Measurements from ENCODE around the gene THSD7A. TPM values are rescaled to one million over a fixed set of nuclear protein-coding genes. Genes with fewer than 3 reads are reported as not detected.

Gene THSD7A
- total RNA-seq, 1 experiment from 2014 or later, result not detected

DNA sequence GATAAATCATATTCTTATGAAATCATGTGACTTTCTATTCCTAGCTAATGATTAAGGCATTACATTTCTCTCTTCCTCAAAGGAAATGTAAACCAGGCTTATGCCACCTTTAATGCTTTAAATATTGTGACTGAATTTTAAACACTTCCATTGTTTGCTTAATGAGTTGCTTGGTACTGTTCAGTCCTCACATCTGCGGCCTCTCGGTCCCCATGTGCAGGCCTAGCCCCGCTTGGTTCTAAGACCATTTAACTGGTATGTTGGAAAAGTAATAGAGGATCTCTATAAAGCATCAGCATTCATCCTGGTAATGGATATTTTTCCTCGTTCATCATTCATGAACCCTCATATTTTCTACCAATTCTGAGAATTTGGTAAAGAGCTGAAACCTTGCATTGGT is 27.4 kb downstream of the THSD7A start:
- H3K4me3 Mint-ChIP-seq (ENCODE audit: unreplicated experiment), result no peak overlapping the region
- no peak overlapping the region for H3K27ac Mint-ChIP-seq (ENCODE audit: low read depth, unreplicated experiment)
- no peak for DNase-seq (ENCODE audit: unreplicated experiment)
- intact Hi-C loops (cut with micrococcal nuclease), result no loop called here
- no TSS peak for BruUV-seq (replicated peaks)
- ChIA-PET POLR2A (no interaction called here), CTCF (interaction anchor here (0.7 kb wide), 1 partner anchor 431 kb away, joined by 3 read pairs; no protein-coding TSS in a partner anchor)
- TF ChIP-seq, protein P1, sequence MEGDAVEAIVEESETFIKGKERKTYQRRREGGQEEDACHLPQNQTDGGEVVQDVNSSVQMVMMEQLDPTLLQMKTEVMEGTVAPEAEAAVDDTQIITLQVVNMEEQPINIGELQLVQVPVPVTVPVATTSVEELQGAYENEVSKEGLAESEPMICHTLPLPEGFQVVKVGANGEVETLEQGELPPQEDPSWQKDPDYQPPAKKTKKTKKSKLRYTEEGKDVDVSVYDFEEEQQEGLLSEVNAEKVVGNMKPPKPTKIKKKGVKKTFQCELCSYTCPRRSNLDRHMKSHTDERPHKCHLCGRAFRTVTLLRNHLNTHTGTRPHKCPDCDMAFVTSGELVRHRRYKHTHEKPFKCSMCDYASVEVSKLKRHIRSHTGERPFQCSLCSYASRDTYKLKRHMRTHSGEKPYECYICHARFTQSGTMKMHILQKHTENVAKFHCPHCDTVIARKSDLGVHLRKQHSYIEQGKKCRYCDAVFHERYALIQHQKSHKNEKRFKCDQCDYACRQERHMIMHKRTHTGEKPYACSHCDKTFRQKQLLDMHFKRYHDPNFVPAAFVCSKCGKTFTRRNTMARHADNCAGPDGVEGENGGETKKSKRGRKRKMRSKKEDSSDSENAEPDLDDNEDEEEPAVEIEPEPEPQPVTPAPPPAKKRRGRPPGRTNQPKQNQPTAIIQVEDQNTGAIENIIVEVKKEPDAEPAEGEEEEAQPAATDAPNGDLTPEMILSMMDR (IDR thresholded peaks at IDR 0.05; ENCODE audit: unreplicated experiment), result no peak
- H3K36me3 Mint-ChIP-seq (ENCODE audit: insufficient read depth, unreplicated experiment), result no peaks in the 10 kb centered on the region
- no peaks in the 10 kb centered on the region for H3K4me1 Mint-ChIP-seq (ENCODE audit: insufficient read depth, unreplicated experiment)
- H3K9me3 Mint-ChIP-seq (ENCODE audit: unreplicated experiment), result no peaks in the 10 kb centered on the region
- H3K27me3 Mint-ChIP-seq (ENCODE audit: insufficient read depth, unreplicated experiment), result peaks cover 4% of the 10 kb centered on the region

DNA sequence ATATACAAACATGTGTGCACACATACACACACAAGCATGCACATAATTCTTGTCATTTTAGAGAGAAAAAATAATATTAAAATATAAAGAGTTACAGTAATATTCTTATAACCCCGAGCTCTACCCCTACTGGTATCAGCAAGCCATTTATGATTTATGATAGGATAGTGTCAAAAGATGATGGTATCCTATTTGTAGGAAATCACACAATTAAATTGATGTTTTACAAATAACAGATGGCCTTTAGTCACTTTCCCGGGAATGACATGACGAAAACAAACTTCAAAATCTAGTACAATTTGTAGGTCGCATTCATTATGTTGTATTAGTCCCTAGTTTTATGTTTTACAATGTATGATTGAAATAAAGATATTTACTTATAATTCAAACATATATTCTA is 36.8 kb downstream of the THSD7A start:
- TF ChIP-seq, protein P1 (IDR thresholded peaks at IDR 0.05; ENCODE audit: unreplicated experiment), result no peak
- peaks cover 16% of the 10 kb centered on the region for H3K27me3 Mint-ChIP-seq (ENCODE audit: insufficient read depth, unreplicated experiment)
- no TSS peak for BruUV-seq (replicated peaks)
- H3K9me3 Mint-ChIP-seq (ENCODE audit: unreplicated experiment), result no peaks in the 10 kb centered on the region
- H3K4me3 Mint-ChIP-seq (ENCODE audit: unreplicated experiment), result no peak overlapping the region
- intact Hi-C loops (cut with micrococcal nuclease), result no loop called here
- ChIA-PET CTCF (no interaction called here), POLR2A (no interaction called here)
- no peak overlapping the region for H3K27ac Mint-ChIP-seq (ENCODE audit: low read depth, unreplicated experiment)
- DNase-seq (ENCODE audit: unreplicated experiment), result no peak
- no peaks in the 10 kb centered on the region for H3K36me3 Mint-ChIP-seq (ENCODE audit: insufficient read depth, unreplicated experiment)
- no peaks in the 10 kb centered on the region for H3K4me1 Mint-ChIP-seq (ENCODE audit: insufficient read depth, unreplicated experiment)

DNA sequence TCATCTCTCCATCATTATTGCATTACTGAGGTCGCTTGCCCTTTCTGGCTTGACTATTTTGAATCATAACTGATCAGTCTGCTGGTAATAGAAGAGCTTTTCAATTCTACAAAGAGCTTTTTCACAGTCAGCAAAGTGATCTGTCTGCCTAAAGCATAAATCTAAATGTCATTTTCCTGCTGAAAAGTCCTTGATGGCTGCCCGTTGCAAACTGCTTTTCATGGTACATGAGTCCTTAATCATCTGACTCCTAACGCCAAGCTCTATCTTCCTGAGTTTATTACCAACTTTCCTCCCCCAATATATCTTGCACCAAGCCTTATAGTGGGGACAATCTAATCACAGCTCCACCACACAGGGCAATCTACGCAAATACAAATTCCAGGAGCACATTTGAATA is 39.8 kb downstream of the THSD7A start:
- intact Hi-C loops (cut with micrococcal nuclease), result no loop called here
- Mint-ChIP-seq H3K9me3 (ENCODE audit: unreplicated experiment) (no peaks in the 10 kb centered on the region), H3K36me3 (ENCODE audit: insufficient read depth, unreplicated experiment) (no peaks in the 10 kb centered on the region), H3K27me3 (ENCODE audit: insufficient read depth, unreplicated experiment) (peaks cover 32% of the 10 kb centered on the region), H3K4me1 (ENCODE audit: insufficient read depth, unreplicated experiment) (no peaks in the 10 kb centered on the region), H3K27ac (ENCODE audit: low read depth, unreplicated experiment) (no peak overlapping the region), H3K4me3 (ENCODE audit: unreplicated experiment) (no peak overlapping the region)
- POLR2A ChIA-PET, result interaction anchor here (1.1 kb wide), 1 partner anchor 27 kb away, joined by 3 read pairs; no protein-coding TSS in a partner anchor
- TF ChIP-seq, protein P1 (IDR thresholded peaks at IDR 0.05; ENCODE audit: unreplicated experiment), result no peak
- DNase-seq (ENCODE audit: unreplicated experiment), result no peak
- no TSS peak for BruUV-seq (replicated peaks)
- CTCF ChIA-PET, result interaction anchor here (0.6 to 0.7 kb wide), 3 partner anchors 178 to 393 kb away, joined by 3 to 4 read pairs (median 3); no protein-coding TSS in a partner anchor

DNA sequence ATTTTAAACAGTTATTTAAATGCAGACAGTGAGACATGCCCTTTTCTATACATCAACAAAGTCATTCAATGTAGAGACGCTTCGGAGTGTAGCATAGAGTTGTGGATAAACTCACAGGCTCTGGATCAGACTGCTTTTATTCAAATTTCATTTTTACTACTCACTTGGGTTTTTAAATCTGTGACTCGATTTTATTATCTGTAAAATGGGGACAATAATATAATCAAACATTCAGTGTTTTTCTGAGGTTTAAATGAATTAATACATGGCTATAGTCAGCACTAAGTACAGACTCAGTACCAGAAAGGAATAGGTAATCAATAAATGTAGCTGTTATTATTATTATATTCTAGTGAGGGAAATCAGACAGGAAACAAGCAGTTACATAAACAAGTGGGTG is 43.4 kb downstream of the THSD7A start:
- Mint-ChIP-seq H3K4me1 (ENCODE audit: insufficient read depth, unreplicated experiment) (no peaks in the 10 kb centered on the region), H3K4me3 (ENCODE audit: unreplicated experiment) (no peak overlapping the region), H3K27ac (ENCODE audit: low read depth, unreplicated experiment) (no peak overlapping the region), H3K36me3 (ENCODE audit: insufficient read depth, unreplicated experiment) (peaks cover 4% of the 10 kb centered on the region), H3K9me3 (ENCODE audit: unreplicated experiment) (no peaks in the 10 kb centered on the region), H3K27me3 (ENCODE audit: insufficient read depth, unreplicated experiment) (peaks cover 41% of the 10 kb centered on the region)
- ChIA-PET CTCF (no interaction called here), POLR2A (no interaction called here)
- no TSS peak for BruUV-seq (replicated peaks)
- TF ChIP-seq, protein P1 (IDR thresholded peaks at IDR 0.05; ENCODE audit: unreplicated experiment), result no peak
- intact Hi-C loops (cut with micrococcal nuclease), result no loop called here
- DNase-seq (ENCODE audit: unreplicated experiment), result no peak

Measured in MCF 10A (cell line).